DLD1 (cell line): ENCODE measurements around the gene TRPM5.

Source experiments
- in situ Hi-C: cut with HindIII; loops from 2 replicates; pipeline ENCODE4 v1.10.0; 2017; ENCODE audit warnings: low sequenced_read_pairs

TRPM5 gene

DNA sequence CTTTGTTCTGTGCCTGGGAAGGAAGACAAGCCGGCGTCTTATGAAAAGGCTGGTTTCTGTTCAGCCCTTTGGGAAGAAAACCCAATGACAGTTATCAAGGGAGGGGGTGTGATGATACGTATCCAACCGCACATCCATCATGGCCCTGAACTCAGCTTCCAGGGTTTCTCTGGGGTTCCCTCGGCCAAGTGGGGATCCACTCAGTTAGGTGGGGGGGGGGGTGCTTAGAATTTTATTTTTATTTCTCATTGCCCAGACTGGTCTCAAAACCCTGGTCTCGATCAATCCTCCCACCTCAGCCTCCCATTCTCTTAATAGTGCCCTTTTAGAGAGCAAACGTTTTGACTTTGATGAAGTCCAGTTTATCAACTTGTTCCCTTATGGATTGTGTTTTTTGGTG lies 26.2 kb upstream of the TRPM5 start:
- in situ Hi-C loops: no loop called here

DNA sequence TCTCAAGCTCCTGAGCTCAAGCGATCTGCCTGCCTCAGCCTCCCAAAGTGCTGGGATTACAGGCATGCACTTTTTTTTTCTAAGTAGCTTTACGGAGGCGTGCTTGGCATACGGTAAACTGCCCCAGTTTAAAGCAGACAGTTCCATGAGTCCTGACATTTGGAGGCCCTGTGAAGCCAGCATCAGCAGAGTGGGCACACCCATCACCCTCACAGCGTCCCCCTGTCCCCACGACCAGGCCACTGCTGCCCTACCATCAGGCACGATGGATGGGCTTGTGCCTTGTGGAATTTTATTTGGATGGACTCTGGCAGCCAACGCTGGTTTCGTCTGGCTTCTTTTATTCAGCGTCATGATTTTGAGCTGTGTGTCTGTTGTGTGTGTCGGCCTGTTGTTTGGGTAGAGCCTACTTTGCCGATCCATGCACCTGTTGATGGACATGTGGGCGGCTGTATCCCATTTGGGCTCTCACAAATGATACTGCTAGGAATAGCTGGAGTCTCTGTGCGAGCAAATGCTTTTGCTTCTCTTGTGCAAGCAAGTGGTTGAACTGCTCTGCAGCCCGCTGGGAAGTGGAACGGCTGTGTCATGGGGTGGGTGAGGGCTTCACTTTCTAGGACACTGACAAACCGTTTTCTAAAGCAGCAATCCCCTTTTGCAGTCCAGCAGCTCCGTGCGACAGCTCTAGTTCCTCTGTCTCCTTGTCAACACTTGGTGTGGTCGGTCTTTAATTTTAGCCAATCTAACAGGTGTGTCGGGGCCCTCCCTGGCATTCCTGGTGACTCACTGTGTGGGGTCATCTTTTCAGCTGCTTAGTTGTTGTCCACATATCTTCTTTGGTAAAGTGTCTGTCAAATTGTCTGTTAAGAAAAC lies 24.3 kb upstream of the TRPM5 start:
- in situ Hi-C loops: no loop called here

DNA sequence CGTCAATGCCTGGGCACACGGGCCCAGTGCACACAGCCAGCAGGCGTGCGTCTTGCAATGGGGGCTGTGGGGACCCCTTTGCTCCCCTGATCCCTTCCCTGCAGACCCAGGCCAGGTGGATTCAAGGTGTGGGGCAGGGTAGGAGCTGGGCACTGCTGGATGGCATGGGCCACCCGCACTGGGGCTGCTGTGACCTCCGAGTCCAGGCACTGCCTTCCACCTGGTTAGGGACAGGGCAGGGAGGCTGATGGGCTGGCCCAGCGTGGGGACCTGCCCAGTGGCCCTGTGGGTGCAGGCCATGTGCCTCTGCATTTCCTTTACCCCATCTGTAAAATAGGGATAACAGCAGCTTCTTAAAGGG lies 23.4 kb upstream of the TRPM5 start:
- in situ Hi-C loops: no loop called here

DNA sequence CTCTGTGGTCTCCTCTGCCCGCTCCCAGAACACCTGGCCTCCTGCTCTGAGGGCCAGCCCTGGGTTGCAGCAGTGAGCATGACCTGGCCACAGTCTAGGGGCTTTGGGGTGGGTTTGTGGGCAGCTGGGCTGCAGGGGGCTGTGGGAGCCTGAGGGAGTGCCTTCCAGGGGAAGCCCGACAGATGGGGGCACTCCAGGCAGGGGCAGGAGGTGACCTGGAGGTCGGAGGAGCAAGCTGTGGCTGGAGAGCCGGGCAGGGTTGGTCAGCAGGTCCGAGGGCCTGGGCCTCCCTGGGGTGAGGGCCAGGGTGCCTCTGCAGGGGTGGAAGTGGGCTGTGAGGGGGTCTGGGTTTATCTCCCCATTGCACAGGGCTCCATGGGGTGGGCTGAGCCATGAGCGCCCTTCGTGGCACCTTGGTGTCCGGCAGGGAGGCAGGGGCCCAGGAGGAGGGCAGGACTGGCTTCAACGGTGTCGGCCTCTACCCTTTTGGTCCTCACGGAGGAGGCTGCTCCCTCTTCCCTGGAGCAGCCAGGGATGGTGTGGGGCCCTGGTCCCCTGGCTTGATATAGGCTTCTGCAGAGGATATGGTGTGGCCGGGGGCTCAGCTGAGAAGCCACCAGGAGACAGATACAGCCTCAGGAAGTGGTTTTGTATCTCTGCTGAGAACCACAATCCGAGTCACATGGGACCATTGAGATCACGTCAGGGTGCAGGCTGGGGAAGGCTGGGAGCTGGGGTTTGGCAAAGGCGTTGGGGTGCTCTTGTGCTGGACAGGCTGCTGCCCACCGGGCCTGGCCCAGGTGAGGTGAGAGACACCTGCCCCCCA lies 22.8 kb upstream of the TRPM5 start:
- in situ Hi-C loops: no loop called here

DNA sequence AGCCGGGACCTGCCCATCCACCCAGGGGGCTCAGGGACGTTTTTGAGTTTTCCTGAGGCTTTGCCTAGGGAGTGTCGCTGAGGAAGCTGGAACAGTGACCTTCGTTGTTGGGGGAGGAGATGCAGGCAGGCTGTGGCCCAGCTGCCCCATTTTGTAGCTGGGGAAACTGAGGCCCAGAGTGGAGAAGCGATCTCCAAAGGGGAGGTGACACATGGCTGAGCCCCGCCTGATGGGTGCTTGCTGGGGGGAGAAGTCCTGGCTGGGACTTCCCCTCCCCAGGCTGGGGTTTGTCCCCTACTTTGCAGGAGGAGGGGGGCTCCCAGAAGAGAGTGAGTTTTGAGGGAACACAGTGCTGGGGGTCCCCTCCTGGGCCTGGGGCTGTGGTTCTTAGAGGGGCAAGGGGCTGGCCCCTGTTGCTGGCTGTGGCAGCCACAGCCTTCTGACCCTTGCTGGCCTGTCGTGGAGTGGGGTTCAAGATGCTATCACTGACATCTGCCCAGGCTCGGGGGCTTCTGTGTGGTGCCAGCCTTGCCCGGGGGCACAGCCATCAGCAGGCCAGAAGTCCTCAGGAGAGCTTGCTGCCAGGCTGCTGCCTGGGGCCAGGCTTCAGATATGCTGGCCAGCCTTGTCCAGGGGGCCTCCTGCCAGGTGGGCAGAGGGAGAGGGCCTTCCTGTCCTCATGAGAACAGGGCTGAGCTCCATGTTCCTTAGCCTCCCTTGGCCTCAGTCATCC lies 21.9 kb upstream of the TRPM5 start:
- in situ Hi-C loops: no loop called here

DNA sequence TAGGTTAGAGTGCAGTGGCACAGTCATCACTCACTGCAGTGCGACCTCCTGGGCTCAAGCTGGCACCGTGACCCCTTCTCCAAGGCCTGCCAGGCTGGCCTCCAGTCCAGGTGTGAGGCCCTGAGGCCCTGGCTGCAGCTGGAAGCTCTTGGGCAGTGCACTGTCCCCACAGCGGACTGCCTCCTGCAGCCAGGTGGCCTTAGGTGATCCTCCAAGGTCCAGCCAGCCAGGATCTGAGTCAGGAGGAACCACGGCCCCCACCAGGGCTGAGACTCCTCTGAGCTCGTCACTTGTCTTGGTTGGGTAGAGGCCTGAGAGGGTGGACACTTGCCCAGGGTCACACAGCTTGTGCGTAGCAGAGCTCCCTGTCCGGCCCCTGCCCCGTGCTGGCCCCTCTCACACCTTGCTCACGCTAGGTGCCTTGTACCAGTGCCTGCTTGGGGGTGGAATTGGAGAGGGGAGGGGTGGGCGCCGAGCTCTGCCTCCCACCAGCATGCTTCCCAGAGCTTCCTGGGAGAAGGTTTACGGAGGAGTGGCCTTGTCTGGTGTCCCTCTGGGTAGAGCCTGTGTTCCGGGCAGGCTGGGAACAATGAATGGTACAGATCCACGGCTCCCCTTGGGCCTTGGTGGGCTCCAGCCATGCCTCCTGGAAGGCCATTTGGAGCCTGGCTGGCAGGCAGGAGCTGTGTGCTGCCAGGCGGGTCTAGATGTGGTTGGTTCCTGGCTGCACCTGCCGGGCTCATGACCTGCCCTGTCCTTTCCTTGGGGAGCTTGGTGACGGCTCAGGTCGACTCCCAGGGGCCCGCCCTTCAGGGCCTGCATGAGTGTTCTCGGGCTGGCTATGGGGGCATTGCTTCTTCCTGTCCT lies 21.1 kb upstream of the TRPM5 start:
- in situ Hi-C loops: no loop called here

DNA sequence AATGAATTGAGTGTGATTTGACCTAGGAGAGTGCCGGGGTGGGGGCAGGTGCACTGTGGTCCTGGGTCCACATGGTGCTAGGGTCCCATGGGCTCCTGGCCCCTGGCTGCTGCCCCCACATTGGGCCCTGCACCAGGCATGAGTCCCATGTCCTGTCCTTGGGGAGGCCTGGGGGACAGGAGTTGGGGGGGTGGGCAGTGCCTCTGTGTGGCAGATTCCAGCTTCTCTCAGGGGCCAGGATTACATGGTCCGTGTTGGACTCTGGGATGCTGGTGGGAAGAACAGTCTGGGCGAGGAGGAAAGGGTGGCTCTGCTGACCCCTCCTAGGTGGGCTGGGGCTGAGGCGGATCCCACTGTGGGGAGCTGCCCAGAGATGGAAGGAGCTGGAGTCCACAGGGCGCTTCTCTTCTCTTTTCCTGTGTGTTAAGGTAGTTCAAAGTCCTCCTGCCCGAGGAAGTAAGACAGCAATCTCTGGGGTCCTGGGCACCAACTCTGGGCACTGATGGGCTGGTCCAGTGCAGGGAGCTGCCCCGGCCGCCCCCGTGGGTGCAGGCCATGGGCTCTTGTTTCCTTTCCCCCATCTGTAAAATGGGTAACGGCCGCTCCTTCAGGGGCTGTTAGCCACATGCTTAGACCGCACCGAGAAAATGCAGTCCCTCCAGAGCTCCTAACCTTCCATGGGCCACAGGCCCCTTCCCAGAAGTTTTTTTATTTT lies 20.3 kb upstream of the TRPM5 start:
- in situ Hi-C loops: no loop called here

DNA sequence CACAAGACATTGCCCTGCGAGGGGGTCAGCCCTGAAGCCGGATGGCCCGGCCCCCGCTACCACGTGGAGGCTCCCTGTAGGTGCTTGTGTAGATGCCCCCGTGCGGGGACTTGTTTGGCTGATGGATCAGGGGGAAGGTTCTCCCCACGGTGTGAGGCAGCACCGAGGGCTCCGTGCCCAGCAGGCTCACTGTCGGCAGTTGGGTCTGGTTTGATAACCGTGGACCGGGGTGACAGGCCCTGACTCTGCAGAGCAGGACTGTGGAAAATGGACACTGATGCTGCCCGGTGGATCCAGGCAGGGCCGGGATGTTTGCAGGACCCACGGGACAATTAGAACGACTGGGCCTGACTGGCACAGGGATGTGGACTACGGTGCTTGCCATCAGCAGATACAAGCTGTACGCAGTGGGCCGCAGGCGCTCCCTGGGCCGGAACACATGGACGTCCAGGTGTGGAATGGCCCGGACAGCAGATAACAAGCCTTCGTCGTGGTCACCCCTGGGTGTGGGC lies 19.5 kb upstream of the TRPM5 start:
- in situ Hi-C loops: no loop called here

DNA sequence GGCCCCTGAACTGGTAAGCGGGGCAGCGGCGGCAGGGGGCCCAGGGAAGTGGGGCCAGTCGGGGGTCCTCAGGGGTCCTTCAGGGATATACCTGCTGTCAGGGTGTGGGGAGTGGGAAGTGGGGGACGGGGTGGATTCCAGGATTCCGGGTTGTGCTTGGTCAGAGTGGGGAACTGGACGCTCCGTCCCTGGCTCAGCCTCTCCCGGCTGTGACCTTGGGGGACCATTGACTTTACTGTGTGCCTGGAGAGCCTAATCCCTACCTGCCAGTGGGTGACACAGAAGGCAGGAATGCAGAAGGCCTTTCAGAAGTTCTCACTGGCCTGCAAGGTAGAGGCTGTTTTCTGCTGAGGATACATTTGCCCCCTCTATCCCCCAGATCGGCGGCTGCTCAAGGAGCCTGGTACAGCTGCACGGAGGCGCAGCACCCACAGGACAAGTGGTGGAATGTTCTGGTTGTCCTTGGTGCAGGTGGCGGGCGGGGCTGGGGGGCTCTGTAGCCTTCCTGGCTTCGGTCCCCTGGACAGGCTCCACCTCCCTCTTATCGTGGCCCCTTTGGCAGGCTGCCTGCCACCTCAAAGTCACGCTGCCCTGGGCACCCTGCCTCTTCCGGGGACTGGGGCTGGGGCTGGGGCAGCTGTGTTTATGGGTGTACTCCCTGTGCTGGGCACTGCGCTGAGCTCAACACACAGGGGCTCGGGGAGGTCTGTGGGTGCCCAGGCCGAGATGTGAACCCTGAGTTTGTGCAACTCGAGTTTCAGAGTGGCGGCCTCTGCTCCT lies 18.9 kb upstream of the TRPM5 start:
- in situ Hi-C loops: no loop called here

DNA sequence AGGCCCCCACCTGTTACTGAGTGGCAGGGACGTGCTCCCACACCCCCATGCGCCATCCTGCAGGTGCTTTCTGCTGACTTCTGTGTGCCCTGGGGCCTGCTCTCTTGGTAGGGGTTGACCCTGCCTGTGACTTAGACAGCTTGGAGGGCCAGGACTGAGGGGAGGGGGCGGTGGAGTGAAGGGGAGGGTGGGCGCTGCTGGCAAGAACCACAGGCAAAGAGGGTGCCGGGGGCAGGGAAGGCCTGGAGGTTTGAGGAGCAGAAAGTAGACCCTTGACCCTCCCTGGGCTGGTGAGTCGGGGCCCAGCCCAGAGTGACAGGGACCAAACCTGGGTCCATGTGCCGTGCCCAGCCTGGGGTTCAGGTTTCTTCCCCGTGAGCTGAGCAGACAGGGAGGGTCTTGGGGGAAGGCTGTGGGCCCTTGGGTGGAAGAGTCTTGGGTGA lies 18.2 kb upstream of the TRPM5 start:
- in situ Hi-C loops: no loop called here

DNA sequence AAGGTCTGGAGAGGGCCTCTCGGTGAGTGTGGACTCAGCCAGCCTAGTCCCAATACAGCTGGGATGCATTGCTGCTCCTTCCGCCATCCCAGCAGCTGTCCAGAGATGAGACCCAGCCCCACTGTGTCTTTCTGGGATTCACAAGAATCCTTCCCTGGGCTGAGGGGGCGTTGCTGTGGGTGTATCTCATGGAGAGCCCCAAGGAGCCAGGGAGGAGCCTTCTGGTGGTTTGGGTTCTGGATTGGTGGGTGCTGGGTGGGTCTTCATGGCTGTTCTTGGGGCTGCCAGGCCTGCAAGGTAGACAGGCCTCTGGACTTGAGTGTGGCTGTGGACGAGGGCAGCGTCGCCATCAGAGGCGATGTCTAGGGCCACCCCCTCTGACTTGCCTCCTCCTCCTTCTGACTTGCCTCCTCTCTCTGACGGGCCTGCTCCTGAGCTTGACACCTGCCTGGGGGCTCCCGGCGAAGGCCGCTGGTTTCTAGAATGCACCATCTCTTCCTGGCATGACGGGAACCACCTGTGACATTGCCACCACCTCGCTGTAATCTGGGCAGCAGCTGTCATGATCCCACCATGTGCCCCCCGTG lies 17.7 kb upstream of the TRPM5 start:
- in situ Hi-C loops: no loop called here

DNA sequence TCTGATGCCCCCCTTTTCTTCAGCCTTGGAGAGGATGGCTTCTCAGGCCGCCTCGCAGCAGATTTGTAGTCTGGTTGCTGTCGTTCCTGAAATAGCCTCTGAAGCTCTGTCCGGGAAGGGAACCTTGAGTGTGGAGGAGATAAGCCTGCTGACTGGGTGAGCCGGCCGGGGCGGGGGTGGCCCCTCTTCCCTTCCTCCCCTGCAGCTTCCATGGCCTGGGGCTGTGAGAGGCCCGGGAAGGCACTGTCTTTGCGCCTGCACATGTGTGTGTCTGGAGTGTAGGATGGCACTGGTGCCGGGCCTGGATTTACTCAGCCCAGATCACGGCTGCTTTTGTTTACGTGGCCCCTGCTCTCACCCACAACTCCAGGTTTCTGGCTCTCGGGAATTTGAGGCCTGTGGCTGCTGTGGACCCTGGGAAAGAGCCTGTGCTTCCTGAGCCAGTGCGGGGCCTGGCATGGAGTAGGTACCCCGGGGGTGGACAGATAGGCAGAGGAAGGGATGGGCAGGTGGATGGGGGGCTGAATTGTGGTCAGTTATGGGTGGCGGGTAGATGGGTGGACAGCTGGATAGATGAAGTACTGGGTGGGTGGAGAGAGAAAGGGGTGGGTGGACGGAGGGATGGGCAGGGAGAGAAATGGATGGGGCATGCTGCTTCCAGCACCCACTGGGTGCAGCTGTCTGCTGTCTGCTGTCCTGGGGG lies 17.1 kb upstream of the TRPM5 start:
- in situ Hi-C loops: no loop called here

DNA sequence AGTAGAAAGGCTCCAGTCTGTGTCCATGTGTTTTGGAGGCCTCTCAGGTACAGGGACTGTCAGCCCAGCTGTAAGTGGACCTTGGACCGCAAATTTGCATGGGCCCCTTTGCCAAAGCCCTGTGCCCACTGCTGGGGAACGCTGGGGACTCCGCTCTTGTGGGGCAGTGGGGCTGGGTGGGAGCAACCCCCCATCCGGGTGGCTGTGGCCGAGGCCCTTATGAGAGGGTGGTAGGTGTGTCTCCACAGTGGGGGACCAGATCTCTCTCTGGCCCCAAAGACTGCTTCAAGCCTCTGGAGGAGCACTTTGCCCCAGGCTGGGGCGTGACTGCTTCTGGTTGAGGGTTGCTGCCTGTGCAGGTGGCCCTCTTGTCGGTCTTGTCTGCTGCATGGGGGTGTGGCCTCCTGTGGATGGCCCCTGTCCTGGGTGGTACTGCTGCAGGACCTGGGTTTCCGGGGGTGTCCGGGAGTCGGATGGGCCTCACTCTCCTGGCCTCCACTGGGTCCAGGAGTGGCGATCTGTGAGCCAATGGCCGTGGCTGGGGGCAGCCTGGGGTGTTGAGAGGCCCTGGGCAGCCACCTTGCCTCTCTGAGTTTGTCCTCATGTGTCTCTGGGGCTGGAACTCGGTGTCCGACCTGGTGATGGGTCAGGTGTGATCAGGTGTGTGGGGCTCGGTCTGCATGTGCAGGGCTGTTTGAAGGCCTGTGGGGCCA lies 16.4 kb upstream of the TRPM5 start:
- in situ Hi-C loops: no loop called here

DNA sequence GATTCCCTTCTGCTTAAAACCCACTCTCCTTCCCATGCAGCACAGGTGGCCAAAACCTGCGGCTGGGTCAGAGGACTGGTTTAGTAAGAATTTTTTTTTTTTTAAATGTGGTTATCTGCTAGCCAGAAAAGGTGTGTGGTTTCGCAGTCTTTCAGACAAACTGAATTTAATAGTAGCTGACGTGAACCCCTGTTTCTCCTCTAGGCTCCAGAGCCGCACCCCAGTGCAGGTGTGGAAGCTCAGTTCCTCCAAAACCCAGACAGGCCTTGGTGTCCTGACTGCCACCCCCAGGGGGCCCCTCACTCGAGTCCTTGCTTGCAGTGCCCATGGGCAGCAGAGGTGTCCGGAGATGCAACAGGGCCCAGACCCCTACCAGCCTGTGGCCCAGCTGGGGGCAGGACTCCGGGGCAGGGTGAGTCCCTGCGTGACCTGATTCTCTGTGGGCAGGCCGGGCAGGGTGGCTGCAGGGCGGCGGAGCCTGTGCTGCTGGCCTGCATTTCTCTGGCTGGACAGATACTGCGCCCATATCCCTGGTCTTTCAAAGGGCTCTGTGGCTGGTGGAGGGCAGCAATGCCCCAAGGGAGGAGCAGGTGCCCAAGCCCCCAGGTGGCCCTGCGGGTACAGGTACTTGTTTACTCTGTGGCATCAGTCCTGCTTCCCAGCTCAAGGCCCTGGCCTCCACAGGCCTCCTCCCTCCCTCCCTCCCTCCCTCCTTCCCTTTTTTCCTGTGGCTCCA lies 15.7 kb upstream of the TRPM5 start:
- in situ Hi-C loops: no loop called here

DNA sequence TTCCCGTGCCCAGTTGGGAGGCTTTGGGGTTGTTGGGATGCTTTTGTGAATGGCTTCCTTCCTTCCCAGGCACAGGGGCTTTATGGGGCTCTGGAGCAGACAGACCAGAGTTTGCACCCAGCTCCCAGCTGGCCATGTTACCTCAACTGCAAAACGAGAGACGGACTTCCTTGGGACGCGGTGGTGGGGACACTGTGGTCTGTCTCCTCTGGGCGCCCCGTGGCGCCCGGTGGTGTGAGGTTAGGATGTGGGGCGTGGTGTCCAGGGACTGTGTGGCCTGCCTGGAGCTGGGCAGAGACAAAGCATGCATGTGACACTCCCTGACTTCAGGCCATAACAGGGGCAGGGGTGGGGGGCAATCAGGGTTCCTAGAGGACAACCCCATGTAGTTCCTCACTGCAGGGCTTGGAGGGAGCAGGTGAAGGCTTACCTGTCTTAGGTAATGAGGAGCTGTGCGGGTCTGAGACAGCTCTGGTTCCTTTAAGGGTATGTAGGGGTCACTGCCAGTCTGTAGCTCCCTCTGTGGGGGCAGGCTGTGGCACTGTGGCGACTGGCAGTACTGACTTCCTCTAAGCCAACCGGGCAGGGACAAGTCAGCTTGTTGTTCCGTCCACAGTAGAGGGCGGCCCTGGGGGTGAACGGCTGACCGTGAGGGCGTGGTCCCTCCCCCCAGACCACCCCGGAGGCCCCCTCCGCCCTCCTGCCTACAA lies 14.9 kb upstream of the TRPM5 start:
- in situ Hi-C loops: no loop called here

DNA sequence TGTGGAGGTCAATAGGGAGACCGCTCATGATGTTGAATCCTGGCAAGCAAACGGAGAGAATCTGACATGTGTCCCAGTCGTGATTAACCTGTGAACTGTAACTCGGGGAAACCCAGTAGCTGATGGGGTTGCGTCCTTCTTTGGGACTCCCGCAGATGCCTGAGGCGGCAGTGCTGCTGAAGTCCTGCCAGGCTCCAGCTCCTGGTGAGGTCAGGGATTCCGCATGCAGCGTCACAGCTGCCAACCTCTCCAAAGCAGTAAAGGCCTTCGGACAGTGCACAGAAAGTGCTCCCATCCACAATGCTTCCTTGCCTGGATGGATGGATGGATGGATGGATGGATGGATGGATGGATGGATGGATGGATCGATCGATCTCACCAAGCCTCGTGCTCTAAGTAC lies 14.0 kb upstream of the TRPM5 start:
- in situ Hi-C loops: no loop called here
